H1 (cell line): Measurements from ENCODE around the gene AUH.

ENCODE experiments used
- CHD7 ChIP-seq: fragments of 300-600 bp; sonication (generic); IDR thresholded peaks from 2 replicates; pipeline ENCODE4 v1.7.1; 2012; ENCODE audit warnings: low read length, moderate library complexity, mild to moderate bottlenecking, inconsistent platforms; ENCODE audit not compliant: insufficient replicate concordance
- CTCF ChIP-seq, 3 experiments: IDR thresholded peaks; 1 replicate in 2 of 3; 2 replicates in 1 of 3; pipeline versions ENCODE4 v1.5.1 to v1.6.1; 2011; ENCODE audit warnings: low read length in 3 of 3, mild to moderate bottlenecking in 3 of 3, inconsistent platforms in 2 of 3, low read depth in 1 of 3, moderate library complexity in 1 of 3; ENCODE audit not compliant: insufficient read depth in 1 of 3; ENCODE audit errors: control extremely low read depth in 1 of 3
- JUN ChIP-seq: IDR thresholded peaks from 2 replicates; pipeline ENCODE4 v1.6.1; 2011; ENCODE audit warnings: low read depth, mild to moderate bottlenecking, improper control_type of control experiment, low read length
- POLR2A ChIP-seq, 2 experiments: IDR thresholded peaks; 1 replicate in 1 of 2; 2 replicates in 1 of 2; pipeline ENCODE4 v1.6.1; 2011; ENCODE audit warnings: low read depth in 2 of 2, low read length in 2 of 2, mild to moderate bottlenecking in 2 of 2; ENCODE audit errors: control extremely low read depth in 1 of 2
- SRF ChIP-seq: IDR thresholded peaks from 2 replicates; pipeline ENCODE4 v1.6.1; 2011; ENCODE audit warnings: mild to moderate bottlenecking, low read depth, low read length, moderate library complexity

- no peak for TF ChIP-seq SRF
- no peak for TF ChIP-seq CHD7
- TF ChIP-seq JUN: no peak
- no peak for TF ChIP-seq POLR2A (IDR thresholded peaks at IDR 0.05; ENCODE audit: control extremely low read depth in 1 of 2, low read depth in 2 of 2, low read length in 2 of 2)
- no peak for TF ChIP-seq CTCF (IDR thresholded peaks at IDR 0.05; ENCODE audit: control extremely low read depth in 1 of 3, insufficient read depth in 1 of 3, low read depth in 1 of 3, low read length in 3 of 3)
Measured at GRCh38 chr9:91166796-91167366, 194.8 kb downstream of the AUH start.
